Measurements from ENCODE around the gene AKAP1.

Gene AKAP1

DNA sequence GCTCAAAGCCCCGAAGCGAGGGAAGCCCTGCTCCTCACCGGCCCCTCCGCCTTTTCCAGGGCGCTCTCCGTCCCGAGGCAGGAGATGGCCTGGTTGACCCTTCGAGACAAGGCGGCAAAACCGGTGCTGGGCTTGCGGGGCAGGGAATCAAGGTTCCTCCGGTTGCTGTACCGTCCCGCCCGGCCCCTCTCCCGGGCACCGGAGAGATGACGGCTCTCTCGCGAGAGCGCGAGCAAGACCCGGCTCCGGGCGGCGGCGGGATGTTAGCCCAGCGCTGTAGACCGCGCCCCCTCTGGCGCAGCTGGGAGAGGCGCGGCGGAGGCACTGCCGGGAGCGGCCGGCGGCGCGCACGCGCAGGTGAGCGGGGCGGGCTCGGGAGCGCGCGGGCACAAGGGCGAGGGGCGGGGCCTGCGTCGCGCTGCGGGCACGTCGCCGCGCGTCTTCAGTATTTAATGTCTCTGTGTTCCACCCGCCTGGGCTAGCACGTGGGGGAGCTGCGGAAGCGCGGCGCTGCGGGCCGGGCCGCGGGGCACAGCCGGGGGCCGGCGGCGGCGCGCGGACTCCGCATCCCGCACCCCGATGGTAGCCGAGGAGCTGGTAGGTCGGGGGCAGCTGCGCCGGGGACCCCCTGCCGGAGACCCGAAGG lies at the start of gene AKAP1:
TSS of gene AKAP1 (plus strand) at position 445 of the 646 bp plus-strand sequence. CDS start 20,219 bp downstream, outside the sequence.
- TF ChIP-seq, protein P1, sequence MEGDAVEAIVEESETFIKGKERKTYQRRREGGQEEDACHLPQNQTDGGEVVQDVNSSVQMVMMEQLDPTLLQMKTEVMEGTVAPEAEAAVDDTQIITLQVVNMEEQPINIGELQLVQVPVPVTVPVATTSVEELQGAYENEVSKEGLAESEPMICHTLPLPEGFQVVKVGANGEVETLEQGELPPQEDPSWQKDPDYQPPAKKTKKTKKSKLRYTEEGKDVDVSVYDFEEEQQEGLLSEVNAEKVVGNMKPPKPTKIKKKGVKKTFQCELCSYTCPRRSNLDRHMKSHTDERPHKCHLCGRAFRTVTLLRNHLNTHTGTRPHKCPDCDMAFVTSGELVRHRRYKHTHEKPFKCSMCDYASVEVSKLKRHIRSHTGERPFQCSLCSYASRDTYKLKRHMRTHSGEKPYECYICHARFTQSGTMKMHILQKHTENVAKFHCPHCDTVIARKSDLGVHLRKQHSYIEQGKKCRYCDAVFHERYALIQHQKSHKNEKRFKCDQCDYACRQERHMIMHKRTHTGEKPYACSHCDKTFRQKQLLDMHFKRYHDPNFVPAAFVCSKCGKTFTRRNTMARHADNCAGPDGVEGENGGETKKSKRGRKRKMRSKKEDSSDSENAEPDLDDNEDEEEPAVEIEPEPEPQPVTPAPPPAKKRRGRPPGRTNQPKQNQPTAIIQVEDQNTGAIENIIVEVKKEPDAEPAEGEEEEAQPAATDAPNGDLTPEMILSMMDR (IDR thresholded peaks at IDR 0.05; ENCODE audit: control insufficient read depth, insufficient read depth, low read depth, low read length, missing control alignments) = peak; percentile 2
- peak; percentile 46 for DNase-seq (ENCODE audit: low read depth)
- peak within 1 kb of the TSS; percentile 98 for H3K4me3 ChIP-seq (ENCODE audit: control insufficient read depth, low read depth, low read length)

GRCh38 chr17:57035971-57036481 lies 49.0 kb upstream of the AKAP1 start:
- TF ChIP-seq, protein P1 (IDR thresholded peaks at IDR 0.05; ENCODE audit: control insufficient read depth, insufficient read depth, low read depth, low read length, missing control alignments) = no peak
- no peak overlapping the region for H3K4me3 ChIP-seq (ENCODE audit: control insufficient read depth, low read depth, low read length)
- no peak for DNase-seq (ENCODE audit: low read depth)

GRCh38 chr17:57037411-57037810 lies 47.6 kb upstream of the AKAP1 start:
- TF ChIP-seq, protein P1 (IDR thresholded peaks at IDR 0.05; ENCODE audit: control insufficient read depth, insufficient read depth, low read depth, low read length, missing control alignments) = no peak
- no peak for DNase-seq (ENCODE audit: low read depth)

GRCh38 chr17:57038486-57038885 lies 46.6 kb upstream of the AKAP1 start:
- H3K4me3 ChIP-seq (ENCODE audit: control insufficient read depth, low read depth, low read length) = no peak overlapping the region
- TF ChIP-seq, protein P1 (IDR thresholded peaks at IDR 0.05; ENCODE audit: control insufficient read depth, insufficient read depth, low read depth, low read length, missing control alignments) = no peak
- no peak for DNase-seq (ENCODE audit: low read depth)

More at GRCh38 chr17:57037411-57037810, 47.6 kb upstream of the AKAP1 start:
- H3K4me3 ChIP-seq (ENCODE audit: control insufficient read depth, low read depth, low read length) = no peak overlapping the region

DNA sequence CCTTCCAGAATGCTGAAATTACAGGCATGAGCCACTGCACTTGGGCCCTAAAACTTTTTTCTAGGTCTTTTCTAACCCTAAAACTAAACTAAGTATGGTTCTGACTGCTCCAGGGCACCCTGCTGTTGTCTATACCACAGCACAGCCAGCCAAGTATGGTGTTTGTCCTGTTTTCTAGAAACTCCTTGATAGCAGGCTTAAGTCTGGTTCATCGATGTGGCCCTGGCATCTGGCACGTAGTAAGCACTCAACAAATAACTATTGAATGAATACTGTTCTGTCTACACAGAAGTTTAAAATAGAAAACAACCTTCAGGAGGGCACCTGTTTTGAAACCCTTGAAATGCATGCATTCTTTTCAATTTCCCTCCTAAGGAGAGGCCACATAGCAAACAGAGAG lies 44.5 kb upstream of the AKAP1 start:
- DNase-seq (ENCODE audit: low read depth) = no peak
- TF ChIP-seq, protein P1 (IDR thresholded peaks at IDR 0.05; ENCODE audit: control insufficient read depth, insufficient read depth, low read depth, low read length, missing control alignments) = no peak
- H3K4me3 ChIP-seq (ENCODE audit: control insufficient read depth, low read depth, low read length) = no peak overlapping the region

DNA sequence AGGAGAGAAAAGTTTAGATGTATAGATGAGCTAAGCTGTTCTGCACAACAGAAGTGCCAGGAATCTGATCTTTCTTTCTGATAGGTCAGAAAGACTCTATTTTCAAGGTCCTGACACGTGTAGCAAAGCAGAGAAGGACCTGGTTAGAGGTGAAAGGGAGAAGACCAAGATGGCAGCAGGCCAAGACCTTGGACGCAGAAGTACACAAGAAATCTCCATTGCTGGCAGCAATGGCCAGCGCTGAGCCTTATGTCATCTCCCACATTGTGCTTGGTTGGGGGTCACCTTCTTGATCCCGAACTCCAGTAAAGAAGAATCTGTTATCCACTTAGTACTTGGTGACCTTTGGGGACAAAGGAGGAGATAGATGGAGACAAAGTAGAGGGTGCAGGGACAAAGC lies 41.8 kb upstream of the AKAP1 start:
- TF ChIP-seq, protein P1 (IDR thresholded peaks at IDR 0.05; ENCODE audit: control insufficient read depth, insufficient read depth, low read depth, low read length, missing control alignments) = no peak
- H3K4me3 ChIP-seq (ENCODE audit: control insufficient read depth, low read depth, low read length) = no peak overlapping the region
- DNase-seq (ENCODE audit: low read depth) = no peak
